Hepatocyte (in vitro differentiated cells): Measurements from ENCODE around the gene YJEFN3.

Source experiments
- CTCF ChIP-seq: fragments of 200-600 bp; sonication (generic); IDR thresholded peaks from 2 replicates; pipeline ENCODE4 v1.5.1; 2016; ENCODE audit warnings: antibody characterized with exemption, mild to moderate bottlenecking; ENCODE audit not compliant: poor library complexity
- EZH2 ChIP-seq: fragments of 200-600 bp; sonication (generic); IDR thresholded peaks from 2 replicates; pipeline ENCODE4 v1.6.1; 2016; ENCODE audit warnings: antibody characterized with exemption, mild to moderate bottlenecking, borderline replicate concordance
- EZH2phosphoT487 ChIP-seq: fragments of 200-600 bp; sonication (generic); IDR thresholded peaks from one replicate; pipeline ENCODE4 v1.6.1; 2018; ENCODE audit warnings: antibody characterized with exemption, mild to moderate bottlenecking, low read depth, moderate library complexity; ENCODE audit not compliant: unreplicated experiment, severe bottlenecking

- TF ChIP-seq EZH2 (no peak), CTCF (no peak), EZH2phosphoT487 (no peak)
These were observed 20.4 kb downstream of the YJEFN3 start for GRCh38 chr19:19548915-19549759.
